Panc1 (cell line): Measurements from ENCODE around the gene PROM2. TPM values are rescaled to one million over a fixed set of nuclear protein-coding genes. Genes with fewer than 3 reads are reported as not detected.

ENCODE experiments used
- ATAC-seq: fragments of 200-7000 bp; cut with Tn5 transposase; 2 replicates; pipeline ENCODE4 v1.9.1; 2020; ENCODE audit warnings: mild to moderate bottlenecking, moderate library complexity
- BruUV-seq: library from RNA; stranded (reverse); fragments of 400-500 nt; replicated peaks from 2 replicates; lab custom pipeline; 2021; lab: Mats Ljungman, UMichigan
- CTCF ChIA-PET: fragments of 300-600 bp; sonication (Branson Sonifier 250); formaldehyde crosslinking; loops from one replicate; lab custom pipeline; 2022; ENCODE audit warnings: antibody characterized with exemption; lab: Charles Lee
- POLR2A ChIA-PET: fragments of 300-600 bp; sonication (Branson Sonifier 250); formaldehyde crosslinking; loops from one replicate; lab custom pipeline; 2022; ENCODE audit warnings: antibody characterized with exemption; lab: Charles Lee
- DNase-seq: peaks from one replicate; pipeline ENCODE4 v3.0.0-alpha.2; 2010; ENCODE audit warnings: low read depth, low spot score
- H3K27ac ChIP-seq: 2 replicates; pipeline ENCODE4 v1.5.1; 2011; ENCODE audit warnings: mild to moderate bottlenecking, low read length, inconsistent platforms
- H3K27me3 ChIP-seq: fragments of 200-500 bp; sonication (Bioruptor generic); 2 replicates; pipeline ENCODE4 v1.6.0; 2014; ENCODE audit warnings: low read length, inconsistent platforms; ENCODE audit not compliant: control insufficient read depth, insufficient read depth
- H3K36me3 ChIP-seq: fragments of 200-500 bp; sonication (Bioruptor generic); 2 replicates; pipeline ENCODE4 v1.5.1; 2014; ENCODE audit warnings: inconsistent platforms, mild to moderate bottlenecking, low read length, moderate library complexity; ENCODE audit not compliant: control insufficient read depth, insufficient read depth
- H3K4me1 ChIP-seq: 2 replicates; pipeline ENCODE4 v1.5.1; 2011; ENCODE audit warnings: inconsistent platforms, mild to moderate bottlenecking, low read length, moderate library complexity; ENCODE audit not compliant: control insufficient read depth, insufficient read depth
- H3K4me3 ChIP-seq, 2 experiments: 2 replicates each; pipeline ENCODE4 v1.5.1; 2011 to 2012; ENCODE audit warnings: low read depth in 2 of 2, low read length in 2 of 2, mild to moderate bottlenecking in 2 of 2, inconsistent platforms in 1 of 2, moderate library complexity in 1 of 2
- H3K9me3 ChIP-seq: fragments of 200-500 bp; sonication (Bioruptor generic); 2 replicates; pipeline ENCODE4 v1.5.1; 2014; ENCODE audit warnings: low read depth, mild to moderate bottlenecking, inconsistent platforms, low read length, moderate library complexity; ENCODE audit not compliant: control insufficient read depth, insufficient read depth
- CTCF ChIP-seq: fragments of 450-650 bp; IDR thresholded peaks from 2 replicates; pipeline ENCODE4 v1.5.1; 2017; ENCODE audit warnings: mild to moderate bottlenecking
- POLR2AphosphoS5 ChIP-seq: IDR thresholded peaks from 2 replicates; pipeline ENCODE4 v1.6.1; 2012; ENCODE audit warnings: mild to moderate bottlenecking, low read depth, low read length, moderate library complexity
- REST ChIP-seq, 2 experiments: IDR thresholded peaks; 2 replicates each; pipeline ENCODE4 v1.6.1; 2011 to 2012; ENCODE audit warnings: low read depth in 2 of 2, control low read depth in 1 of 2, low read length in 1 of 2, mild to moderate bottlenecking in 1 of 2, moderate library complexity in 1 of 2; ENCODE audit not compliant: insufficient read depth in 1 of 2
- SIN3A ChIP-seq: IDR thresholded peaks from 2 replicates; pipeline ENCODE4 v1.6.1; 2012; ENCODE audit warnings: low read depth, mild to moderate bottlenecking, low read length, moderate library complexity, borderline replicate concordance; ENCODE audit not compliant: insufficient read depth
- TCF7L2 ChIP-seq: IDR thresholded peaks from 2 replicates; pipeline ENCODE4 v1.6.1; 2011; ENCODE audit warnings: mild to moderate bottlenecking, low read depth, low read length, inconsistent platforms
- in situ Hi-C: cut with HindIII; loops from 2 replicates; pipeline ENCODE4 v1.10.0; 2016; ENCODE audit warnings: low sequenced_read_pairs, low pct_unique_long_range_greater_than_20kb
- intact Hi-C: fragments of 100-400 bp; cut with micrococcal nuclease; formaldehyde crosslinking; loops from one replicate; pipeline ENCODE4 v1.10.0; 2022; ENCODE audit not compliant: unreplicated experiment
- total RNA-seq: library from RNA; stranded (reverse); gene quantifications from one replicate; pipeline ENCODE4 v1.2.1, GENCODE V29; 2021; ENCODE audit not compliant: unreplicated experiment

Gene PROM2
- total RNA-seq, 1 experiment from 2014 or later: 1.4 TPM

GRCh38 chr2:95331606-95332005 is 57.4 kb downstream of the PROM2 start:
- Histone ChIP-seq H3K4me1 (peaks cover 40% of the 10 kb centered on the region), H3K27me3 (no peaks in the 10 kb centered on the region), H3K36me3 (no peaks in the 10 kb centered on the region), H3K27ac (peak overlapping the region; percentile 19; the same call in 1 of the 2 replicates), H3K9me3 (no peaks in the 10 kb centered on the region), H3K4me3 (no peak overlapping the region)
- no peak for DNase-seq
- ATAC-seq: no peak
- no peak for TF ChIP-seq POLR2AphosphoS5
- ChIA-PET POLR2A (interaction anchor here (0.6 kb wide), 1 partner anchor 13 kb away, joined by 3 read pairs; no protein-coding TSS in a partner anchor), CTCF (no interaction called here)
- intact Hi-C loops (no loop called here), in situ Hi-C loops (no loop called here)
- BruUV-seq: no TSS peak

GRCh38 chr2:95332036-95332435 is 57.8 kb downstream of the PROM2 start:
- no peaks in the 10 kb centered on the region for H3K27me3 ChIP-seq
- H3K4me3 ChIP-seq: no peak overlapping the region
- ATAC-seq: no peak
- no peaks in the 10 kb centered on the region for H3K9me3 ChIP-seq
- CTCF ChIA-PET: no interaction called here
- H3K36me3 ChIP-seq: no peaks in the 10 kb centered on the region
- BruUV-seq: no TSS peak
- peaks cover 40% of the 10 kb centered on the region for H3K4me1 ChIP-seq
- POLR2A ChIA-PET: interaction anchor here (0.6 kb wide), 1 partner anchor 13 kb away, joined by 3 read pairs; no protein-coding TSS in a partner anchor
- H3K27ac ChIP-seq: peak overlapping the region; percentile 19; the same call in 1 of the 2 replicates
- in situ Hi-C loops (no loop called here), intact Hi-C loops (no loop called here)
- no peak for DNase-seq
- TF ChIP-seq POLR2AphosphoS5: no peak
- TF ChIP-seq CTCF: no peak
- TF ChIP-seq REST (IDR thresholded peaks at IDR 0.05; ENCODE audit: insufficient read depth in 1 of 2, low read depth in 2 of 2, low read length in 1 of 2): no peak
- TF ChIP-seq SIN3A: no peak
- TF ChIP-seq TCF7L2: no peak

GRCh38 chr2:95333056-95333455 is 58.8 kb downstream of the PROM2 start:
- POLR2A ChIA-PET: no interaction called here

More at GRCh38 chr2:95333056-95333455, 58.8 kb downstream of the PROM2 start:
- Histone ChIP-seq H3K4me3 (no peak overlapping the region), H3K9me3 (no peaks in the 10 kb centered on the region), H3K36me3 (no peaks in the 10 kb centered on the region), H3K4me1 (peaks cover 40% of the 10 kb centered on the region), H3K27me3 (no peaks in the 10 kb centered on the region), H3K27ac (peak overlapping the region; percentile 78)
- in situ Hi-C loops (no loop called here), intact Hi-C loops (no loop called here)
- TF ChIP-seq CTCF (no peak), SIN3A (no peak)
- no peak for DNase-seq
- no peak for ATAC-seq
- CTCF ChIA-PET: no interaction called here
- no TSS peak for BruUV-seq
